ENCODE data around the gene UBE2K.
"Not testable (repeated sequence)": the region's sequence is repeated elsewhere in the genome, so short reads cannot be mapped to it uniquely, and the experiment has no call there.

UBE2K gene

GRCh38 chr4:39808231-39808749 is 110.4 kb downstream of the UBE2K start:
- no peak for DNase-seq (ENCODE audit: low read depth)

- no peak for DNase-seq (ENCODE audit: low read depth)
Observed at GRCh38 chr4:39812500-39812899, 114.6 kb downstream of the UBE2K start.

GRCh38 chr4:39813033-39813432 is 115.1 kb downstream of the UBE2K start:
- not testable (repeated sequence) for DNase-seq (ENCODE audit: low read depth)

- DNase-seq (ENCODE audit: low read depth) = not testable (repeated sequence)
Observed at GRCh38 chr4:39813761-39814160, 115.8 kb downstream of the UBE2K start.

- no peak for DNase-seq (ENCODE audit: low read depth)
Observed at GRCh38 chr4:39814403-39815185, 116.7 kb downstream of the UBE2K start.

GRCh38 chr4:39818646-39819045 is 120.7 kb downstream of the UBE2K start:
- no peak for DNase-seq (ENCODE audit: low read depth)

- no peak for DNase-seq (ENCODE audit: low read depth)
Observed at GRCh38 chr4:39820186-39820585, 122.2 kb downstream of the UBE2K start.

GRCh38 chr4:39821951-39822350 is 124.0 kb downstream of the UBE2K start:
- DNase-seq (ENCODE audit: low read depth) = no peak

GRCh38 chr4:39822662-39823061 is 124.7 kb downstream of the UBE2K start:
- no peak for DNase-seq (ENCODE audit: low read depth)

- DNase-seq (ENCODE audit: low read depth) = no peak
Observed at GRCh38 chr4:39823191-39823590, 125.3 kb downstream of the UBE2K start.

- no peak for DNase-seq (ENCODE audit: low read depth)
Observed at GRCh38 chr4:39825090-39825489, 127.2 kb downstream of the UBE2K start.

- no peak for DNase-seq (ENCODE audit: low read depth)
Observed at GRCh38 chr4:39825741-39826231, 127.8 kb downstream of the UBE2K start.
